ENCODE data around the gene ANKH. TPM values are rescaled to one million over a fixed set of nuclear protein-coding genes. Genes with fewer than 3 reads are reported as not detected.

Gene ANKH
- polyA plus RNA-seq, 1 donor (not counting 4 experiments of a cell fraction or from before 2014, with no cell fraction given) = 13.8 TPM

DNA sequence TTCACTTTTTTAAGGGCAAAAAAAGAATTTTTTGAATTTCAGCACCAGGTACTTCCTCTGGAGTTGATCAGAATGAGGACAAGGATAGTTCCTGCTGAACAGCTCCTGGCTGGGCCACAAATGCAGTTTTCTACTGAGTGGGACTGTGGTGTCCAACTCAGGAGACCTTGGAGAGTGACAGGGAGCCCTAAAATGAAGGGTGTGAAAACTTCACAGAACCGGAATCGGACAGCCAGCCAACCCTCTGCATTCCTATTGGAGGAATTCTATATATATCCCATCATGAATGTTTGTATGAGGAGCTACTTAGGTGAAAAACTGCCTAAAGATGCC lies 40.6 kb downstream of the ANKH start:
- Histone ChIP-seq H3K27ac (ENCODE audit: control insufficient read depth, insufficient read depth, low read length) (no peak overlapping the region), H3K4me1 (ENCODE audit: control insufficient read depth, extremely low read depth, insufficient read depth, low read length) (no peaks in the 10 kb centered on the region), H3K9me1 (ENCODE audit: control insufficient read depth, extremely low read depth, insufficient read depth, low read length) (no peaks in the 10 kb centered on the region), H3K4me3 (ENCODE audit: control insufficient read depth in 2 of 3, extremely low read depth in 1 of 3, insufficient read depth in 2 of 3, low read depth in 1 of 3, low read length in 3 of 3) (no peak overlapping the region), H3K27me3 (ENCODE audit: control insufficient read depth, extremely low read depth, insufficient read depth, low read length) (no peaks in the 10 kb centered on the region), H3K4me2 (ENCODE audit: control insufficient read depth, extremely low read depth, insufficient read depth, low read depth, low read length) (no peak overlapping the region), H3K36me3 (ENCODE audit: control insufficient read depth in 2 of 2, extremely low read depth in 1 of 2, insufficient read depth in 2 of 2, low read length in 2 of 2) (no peaks in the 10 kb centered on the region), H2AFZ (ENCODE audit: control insufficient read depth, low read length) (no peak overlapping the region), H3K79me2 (ENCODE audit: control insufficient read depth, insufficient read depth, low read length) (no peaks in the 10 kb centered on the region), H3K9me3 (ENCODE audit: control insufficient read depth, low read depth, low read length) (no peaks in the 10 kb centered on the region), H4K20me1 (ENCODE audit: control insufficient read depth, extremely low read depth, insufficient read depth, low read length) (no peaks in the 10 kb centered on the region), H3K9ac (ENCODE audit: control insufficient read depth, extremely low read depth, insufficient read depth, low read length) (no peak overlapping the region)
- no peak for TF ChIP-seq EZH2 (IDR thresholded peaks at IDR 0.05; ENCODE audit: low read length)
- TF ChIP-seq, protein P1, sequence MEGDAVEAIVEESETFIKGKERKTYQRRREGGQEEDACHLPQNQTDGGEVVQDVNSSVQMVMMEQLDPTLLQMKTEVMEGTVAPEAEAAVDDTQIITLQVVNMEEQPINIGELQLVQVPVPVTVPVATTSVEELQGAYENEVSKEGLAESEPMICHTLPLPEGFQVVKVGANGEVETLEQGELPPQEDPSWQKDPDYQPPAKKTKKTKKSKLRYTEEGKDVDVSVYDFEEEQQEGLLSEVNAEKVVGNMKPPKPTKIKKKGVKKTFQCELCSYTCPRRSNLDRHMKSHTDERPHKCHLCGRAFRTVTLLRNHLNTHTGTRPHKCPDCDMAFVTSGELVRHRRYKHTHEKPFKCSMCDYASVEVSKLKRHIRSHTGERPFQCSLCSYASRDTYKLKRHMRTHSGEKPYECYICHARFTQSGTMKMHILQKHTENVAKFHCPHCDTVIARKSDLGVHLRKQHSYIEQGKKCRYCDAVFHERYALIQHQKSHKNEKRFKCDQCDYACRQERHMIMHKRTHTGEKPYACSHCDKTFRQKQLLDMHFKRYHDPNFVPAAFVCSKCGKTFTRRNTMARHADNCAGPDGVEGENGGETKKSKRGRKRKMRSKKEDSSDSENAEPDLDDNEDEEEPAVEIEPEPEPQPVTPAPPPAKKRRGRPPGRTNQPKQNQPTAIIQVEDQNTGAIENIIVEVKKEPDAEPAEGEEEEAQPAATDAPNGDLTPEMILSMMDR (optimal IDR thresholded peaks at IDR 0.05 in 1 of 3, IDR thresholded peaks at IDR 0.05 in 1 of 3, conservative IDR thresholded peaks at IDR 0.05 in 1 of 3; ENCODE audit: extremely low read depth in 1 of 3, insufficient read depth in 2 of 3, low read length in 3 of 3) = no peak
- FAIRE-seq (no peak), DNase-seq (ENCODE audit: low read depth, low spot score) (no peak)
- dilution Hi-C loops (cut with MboI; ENCODE audit: extremely low pct_ligation_motif_present, low sequenced_read_pairs) = no loop called here

DNA sequence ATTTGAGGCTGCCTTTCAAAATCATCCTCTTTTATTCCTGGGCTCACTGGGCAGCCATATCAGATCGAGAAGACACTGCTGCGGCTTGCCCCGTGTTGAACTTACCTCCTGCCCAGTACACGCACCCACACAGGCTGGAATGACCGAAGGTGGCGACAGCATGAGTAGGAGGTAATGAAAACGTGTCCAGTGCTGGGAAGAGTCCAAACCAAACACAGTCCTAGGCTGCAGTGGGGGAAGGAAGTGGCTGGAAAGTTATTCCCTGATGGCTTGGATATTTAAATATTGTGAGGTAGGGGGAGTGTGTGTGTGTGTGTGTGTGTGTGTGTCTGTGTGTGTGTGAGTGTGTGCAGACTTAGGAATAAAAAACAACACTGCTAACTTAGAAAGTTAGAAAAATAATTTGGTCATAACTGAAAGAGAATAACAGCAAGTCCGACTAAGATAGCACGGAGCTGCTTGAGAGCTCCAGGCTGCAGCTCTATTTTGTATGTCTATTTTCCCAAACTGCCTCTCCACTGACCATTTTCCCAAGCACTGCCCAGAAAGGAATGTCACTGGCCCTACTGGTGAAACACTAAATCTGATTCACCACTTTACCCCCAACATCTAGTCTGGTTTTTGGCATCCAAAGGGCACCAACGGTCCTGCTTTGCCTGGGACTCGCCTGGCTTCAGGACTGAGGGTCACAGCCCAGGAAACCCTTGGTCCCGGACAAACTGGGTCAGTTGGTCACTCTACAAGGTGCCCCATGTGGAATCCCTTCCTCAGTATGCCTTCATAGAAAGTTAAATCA lies 41.2 kb downstream of the ANKH start:
- no peak overlapping the region for H3K9ac ChIP-seq (ENCODE audit: control insufficient read depth, extremely low read depth, insufficient read depth, low read length)
- no peaks in the 10 kb centered on the region for H3K9me1 ChIP-seq (ENCODE audit: control insufficient read depth, extremely low read depth, insufficient read depth, low read length)
- H3K4me2 ChIP-seq (ENCODE audit: control insufficient read depth, extremely low read depth, insufficient read depth, low read depth, low read length) = no peak overlapping the region
- no peaks in the 10 kb centered on the region for H3K27me3 ChIP-seq (ENCODE audit: control insufficient read depth, extremely low read depth, insufficient read depth, low read length)
- TF ChIP-seq EZH2 (IDR thresholded peaks at IDR 0.05; ENCODE audit: low read length) = no peak
- TF ChIP-seq, protein P1 (optimal IDR thresholded peaks at IDR 0.05 in 1 of 3, IDR thresholded peaks at IDR 0.05 in 1 of 3, conservative IDR thresholded peaks at IDR 0.05 in 1 of 3; ENCODE audit: extremely low read depth in 1 of 3, insufficient read depth in 2 of 3, low read length in 3 of 3) = no peak
- H4K20me1 ChIP-seq (ENCODE audit: control insufficient read depth, extremely low read depth, insufficient read depth, low read length) = no peaks in the 10 kb centered on the region
- no peak for FAIRE-seq
- no peak for DNase-seq (ENCODE audit: low read depth, low spot score)
- no peaks in the 10 kb centered on the region for H3K4me1 ChIP-seq (ENCODE audit: control insufficient read depth, extremely low read depth, insufficient read depth, low read length)
- H3K9me3 ChIP-seq (ENCODE audit: control insufficient read depth, low read depth, low read length) = no peaks in the 10 kb centered on the region
- no peak overlapping the region for H3K27ac ChIP-seq (ENCODE audit: control insufficient read depth, insufficient read depth, low read length)
- no peak overlapping the region for H3K4me3 ChIP-seq (ENCODE audit: control insufficient read depth in 2 of 3, extremely low read depth in 1 of 3, insufficient read depth in 2 of 3, low read depth in 1 of 3, low read length in 3 of 3)
- no peaks in the 10 kb centered on the region for H3K36me3 ChIP-seq (ENCODE audit: control insufficient read depth in 2 of 2, extremely low read depth in 1 of 2, insufficient read depth in 2 of 2, low read length in 2 of 2)
- H3K79me2 ChIP-seq (ENCODE audit: control insufficient read depth, insufficient read depth, low read length) = no peaks in the 10 kb centered on the region
- dilution Hi-C loops (cut with MboI; ENCODE audit: extremely low pct_ligation_motif_present, low sequenced_read_pairs) = no loop called here
- no peak overlapping the region for H2AFZ ChIP-seq (ENCODE audit: control insufficient read depth, low read length)
